DMS114 treated with DMSO at 0.1 percent for 48 hours (cell line): ENCODE data around the gene PRLH.

ENCODE experiments used
- DNase-seq: peaks from one replicate; lab custom pipeline; 2025; ENCODE audit not compliant: unreplicated experiment; lab: John Stamatoyannopoulos, UW

PRLH gene

GRCh38 chr2:237538901-237539300 lies 27.5 kb upstream of the PRLH start:
- DNase-seq = no peak

- no peak for DNase-seq
Observed at GRCh38 chr2:237539681-237540080, 26.7 kb upstream of the PRLH start.

- no peak for DNase-seq
Observed at GRCh38 chr2:237540223-237540775, 26.1 kb upstream of the PRLH start.

- DNase-seq = no peak
Observed at GRCh38 chr2:237540823-237541222, 25.6 kb upstream of the PRLH start.

- no peak for DNase-seq
Observed at GRCh38 chr2:237541243-237541642, 25.1 kb upstream of the PRLH start.

- no peak for DNase-seq
Observed at GRCh38 chr2:237542001-237542704, 24.2 kb upstream of the PRLH start.

GRCh38 chr2:237546040-237546875 lies 20.1 kb upstream of the PRLH start:
- DNase-seq = no peak

- DNase-seq = no peak
Observed at GRCh38 chr2:237546876-237547395, 19.4 kb upstream of the PRLH start.

GRCh38 chr2:237547841-237548416 lies 18.4 kb upstream of the PRLH start:
- no peak for DNase-seq

- no peak for DNase-seq
Observed at GRCh38 chr2:237549216-237549615, 17.2 kb upstream of the PRLH start.

GRCh38 chr2:237549643-237550415 lies 16.5 kb upstream of the PRLH start:
- no peak for DNase-seq

GRCh38 chr2:237551071-237551574 lies 15.3 kb upstream of the PRLH start:
- no peak for DNase-seq

- no peak for DNase-seq
Observed at GRCh38 chr2:237552908-237553307, 13.5 kb upstream of the PRLH start.

GRCh38 chr2:237553948-237554347 lies 12.4 kb upstream of the PRLH start:
- DNase-seq = no peak

- no peak for DNase-seq
Observed at GRCh38 chr2:237555560-237555959, 10.8 kb upstream of the PRLH start.

GRCh38 chr2:237556773-237557632 lies 9.4 kb upstream of the PRLH start:
- DNase-seq = no peak

GRCh38 chr2:237557633-237558015 lies 8.8 kb upstream of the PRLH start:
- DNase-seq = no peak

- no peak for DNase-seq
Observed at GRCh38 chr2:237558961-237559641, 7.3 kb upstream of the PRLH start.

- DNase-seq = no peak
Observed at GRCh38 chr2:237561221-237561620, 5.2 kb upstream of the PRLH start.
